A549 (cell line): ENCODE results near the gene CA10. TPM values are rescaled to one million over a fixed set of nuclear protein-coding genes. Genes with fewer than 3 reads are reported as not detected.

Experiments
- ATAC-seq, 2 experiments: fragments of 200-7000 bp in 1 of 2; fragments of >200 bp in 1 of 2; cut with Nextera tagmentation in 1 of 2; cut with Tn5 transposase in 1 of 2; 3 replicates each; pipeline versions ENCODE4 v1.8.0 to v1.9.1; 2018 to 2020; ENCODE audit warnings: mild to moderate bottlenecking in 1 of 2, moderate library complexity in 1 of 2
- CTCF ChIA-PET: fragments of 300-600 bp; sonication (Branson Sonifier 250); formaldehyde crosslinking; extraction: SDS; loops from one replicate; lab custom pipeline; 2021; ENCODE audit warnings: antibody characterized with exemption, inconsistent platforms; lab: Yijun Ruan, JAX
- POLR2A ChIA-PET: fragments of 350-600 bp; formaldehyde crosslinking; extraction: SDS; loops from one replicate; lab custom pipeline; 2021; ENCODE audit warnings: antibody characterized with exemption, inconsistent platforms; lab: Yijun Ruan, JAX
- DNase-seq, 2 experiments: peaks; one replicate each; pipeline versions ENCODE4 v3.0.0 to v3.0.0-alpha.2; 2011 to 2016; ENCODE audit warnings: low read depth in 1 of 2, low spot score in 1 of 2
- FAIRE-seq: peaks from 2 replicates; lab custom pipeline; 2011; peaks lifted over from hg19 to GRCh38; lab: Jason Lieb, UNC
- H3K27ac ChIP-seq, 2 experiments: fragments of >200 bp; sonication (Bioruptor Twin); formaldehyde crosslinking; 3 replicates each; pipeline ENCODE4 v1.5.1; 2016 to 2017
- H3K4me1 ChIP-seq: fragments of >200 bp; sonication (Bioruptor Twin); formaldehyde crosslinking; 3 replicates; pipeline ENCODE4 v1.6.1; 2016
- H3K4me2 ChIP-seq: fragments of >200 bp; sonication (Bioruptor Twin); formaldehyde crosslinking; 3 replicates; pipeline ENCODE4 v1.6.1; 2016
- H3K4me3 ChIP-seq: fragments of >200 bp; sonication (Bioruptor Twin); formaldehyde crosslinking; 3 replicates; pipeline ENCODE4 v1.5.1; 2016
- H3K9me3 ChIP-seq: fragments of >200 bp; sonication (Bioruptor Twin); formaldehyde crosslinking; 3 replicates; pipeline ENCODE4 v1.6.1; 2016
- BHLHE40 ChIP-seq: IDR thresholded peaks from 2 replicates; pipeline ENCODE4 v1.6.1; 2012; ENCODE audit warnings: low read depth, low read length, inconsistent platforms
- CBX2 ChIP-seq: fragments of 200-600 bp; sonication (generic); IDR thresholded peaks from 2 replicates; pipeline ENCODE4 v1.6.1; 2016; ENCODE audit warnings: low read depth, mild to moderate bottlenecking, borderline replicate concordance
- CBX8 ChIP-seq: fragments of 200-600 bp; sonication (generic); IDR thresholded peaks from 2 replicates; pipeline ENCODE4 v1.6.1; 2016
- CEBPB ChIP-seq, 2 experiments: fragments of >200 bp in 1 of 2; sonication (Bioruptor Twin) in 1 of 2; formaldehyde crosslinking in 1 of 2; IDR thresholded peaks; 2 replicates each; pipeline ENCODE4 v1.6.1; 2012 to 2016
- CHD4 ChIP-seq: fragments of 200-600 bp; sonication (generic); IDR thresholded peaks from 2 replicates; pipeline ENCODE4 v1.6.1; 2016; ENCODE audit warnings: antibody characterized with exemption, mild to moderate bottlenecking, borderline replicate concordance
- EHF ChIP-seq: fragments of 250-450 bp; sonication (Bioruptor Pico); IDR thresholded peaks from 2 replicates; pipeline ENCODE4 v1.5.0; 2020; ENCODE audit warnings: mild to moderate bottlenecking
- EHMT2 ChIP-seq: fragments of 200-600 bp; sonication (generic); IDR thresholded peaks from 2 replicates; pipeline ENCODE4 v1.6.1; 2016; ENCODE audit warnings: antibody characterized with exemption, low read depth, mild to moderate bottlenecking, moderate library complexity
- FOSB ChIP-seq: fragments of 250-450 bp; sonication (Bioruptor Pico); IDR thresholded peaks from 2 replicates; pipeline ENCODE4 v1.5.0; 2020; ENCODE audit warnings: mild to moderate bottlenecking, moderate library complexity
- FOXS1 ChIP-seq: fragments of 250-450 bp; sonication (Bioruptor Pico); IDR thresholded peaks from 2 replicates; pipeline ENCODE4 v1.5.0; 2020; ENCODE audit warnings: mild to moderate bottlenecking, moderate library complexity
- HEYL ChIP-seq: fragments of 250-450 bp; sonication (Bioruptor Pico); IDR thresholded peaks from 2 replicates; pipeline ENCODE4 v1.8.0; 2021; ENCODE audit warnings: mild to moderate bottlenecking, moderate library complexity
- KDM5A ChIP-seq: fragments of 200-600 bp; sonication (generic); IDR thresholded peaks from 2 replicates; pipeline ENCODE4 v1.6.1; 2016; ENCODE audit warnings: antibody characterized with exemption, mild to moderate bottlenecking
- MAZ ChIP-seq: fragments of 150-350 bp; IDR thresholded peaks from 2 replicates; pipeline ENCODE4 v1.6.1; 2014; ENCODE audit warnings: antibody characterized with exemption, low read depth, low read length, borderline replicate concordance
- MYC ChIP-seq: IDR thresholded peaks from 2 replicates; pipeline ENCODE4 v1.6.1; 2012; ENCODE audit warnings: mild to moderate bottlenecking, inconsistent platforms, low read length, improper control_type of control experiment, borderline replicate concordance
- NFE2L2 ChIP-seq: fragments of 150-350 bp; conservative IDR thresholded peaks from 2 replicates; pipeline ENCODE4 v1.6.1; 2014; ENCODE audit warnings: low read length
- NPAS2 ChIP-seq: fragments of 250-450 bp; sonication (Bioruptor Pico); IDR thresholded peaks from 2 replicates; pipeline ENCODE4 v1.8.0; 2022; ENCODE audit warnings: mild to moderate bottlenecking, moderate library complexity, borderline replicate concordance
- NR3C1 ChIP-seq: fragments of >200 bp; sonication (Bioruptor Twin); formaldehyde crosslinking; IDR thresholded peaks from 3 replicates; pipeline ENCODE4 v1.6.1; 2017
- PHF8 ChIP-seq: fragments of 200-600 bp; sonication (generic); IDR thresholded peaks from 2 replicates; pipeline ENCODE4 v1.6.1; 2016; ENCODE audit warnings: low read depth, mild to moderate bottlenecking, antibody characterized with exemption, moderate library complexity, borderline replicate concordance
- POLR2A ChIP-seq: IDR thresholded peaks from 2 replicates; pipeline ENCODE4 v1.6.1; 2012; ENCODE audit warnings: mild to moderate bottlenecking, low read length
- RARB ChIP-seq: fragments of 250-450 bp; sonication (Bioruptor Pico); IDR thresholded peaks from 2 replicates; pipeline ENCODE4 v1.8.0; 2021; ENCODE audit warnings: mild to moderate bottlenecking, moderate library complexity
- RCOR1 ChIP-seq: fragments of 150-350 bp; IDR thresholded peaks from 2 replicates; pipeline ENCODE4 v1.6.1; 2014; ENCODE audit warnings: antibody characterized with exemption, low read length, low read depth
- RNF2 ChIP-seq: fragments of 200-600 bp; sonication (generic); IDR thresholded peaks from 2 replicates; pipeline ENCODE4 v1.6.1; 2016; ENCODE audit warnings: low read depth, mild to moderate bottlenecking, antibody characterized with exemption, moderate library complexity, borderline replicate concordance
- SMC3 ChIP-seq: fragments of >200 bp; sonication (Bioruptor Twin); formaldehyde crosslinking; IDR thresholded peaks from 3 replicates; pipeline ENCODE4 v1.6.1; 2018; ENCODE audit warnings: inconsistent platforms
- ZSCAN20 ChIP-seq: fragments of 250-450 bp; sonication (Bioruptor Pico); IDR thresholded peaks from 2 replicates; pipeline ENCODE4 v1.8.0; 2022; ENCODE audit warnings: mild to moderate bottlenecking, moderate library complexity
- WGBS: methylation state at CpG from one replicate; pipeline ENCODE4 v1.1.6; 2017; ENCODE audit errors: missing lambda C conversion rate; 5-methylcytosine and 5-hydroxymethylcytosine counted together
- polyA plus RNA-seq, 4 experiments: library from polyadenylated mRNA; depleted of rRNA in 3 of 4; stranded (reverse); fragments of >200 nt; fragmentation: RNase III in 1 of 4; extraction: RNeasy Plus Mini Kit Qiagen cat#74134 plus additional on column Dnase treatment in 1 of 4; gene quantifications; 2 replicates in 3 of 4; 3 replicates in 1 of 4; pipeline ENCODE4 v1.2.3, GENCODE V29; 2011 to 2017
- TF ChIP-seq, protein P1 (sequence below): fragments of 250-450 bp; sonication (Bioruptor Pico); IDR thresholded peaks from 2 replicates; pipeline ENCODE4 v1.5.0; 2021; ENCODE audit warnings: mild to moderate bottlenecking, moderate library complexity, borderline replicate concordance
- TF ChIP-seq, protein P2 (sequence below): fragments of >200 bp; sonication (Bioruptor Twin); formaldehyde crosslinking; IDR thresholded peaks from 3 replicates; pipeline ENCODE4 v1.5.1; 2016
- TF ChIP-seq, protein P3 (sequence below): fragments of >200 bp; sonication (Bioruptor Twin); formaldehyde crosslinking; IDR thresholded peaks from 3 replicates; pipeline ENCODE4 v1.6.1; 2016
- TF ChIP-seq, protein P4 (sequence below): IDR thresholded peaks from 2 replicates; pipeline ENCODE4 v1.6.1; 2012
- TF ChIP-seq, protein P5 (sequence below): fragments of 150-350 bp; IDR thresholded peaks from 2 replicates; pipeline ENCODE4 v1.6.1; 2014; ENCODE audit warnings: low read depth, mild to moderate bottlenecking, low read length
- TF ChIP-seq, protein P6 (sequence below): IDR thresholded peaks from 2 replicates; pipeline ENCODE4 v1.6.1; 2012

Gene CA10
- polyA plus RNA-seq, 2 of the 4 experiments (the other 2 are of a cell fraction) = not detected

DNA sequence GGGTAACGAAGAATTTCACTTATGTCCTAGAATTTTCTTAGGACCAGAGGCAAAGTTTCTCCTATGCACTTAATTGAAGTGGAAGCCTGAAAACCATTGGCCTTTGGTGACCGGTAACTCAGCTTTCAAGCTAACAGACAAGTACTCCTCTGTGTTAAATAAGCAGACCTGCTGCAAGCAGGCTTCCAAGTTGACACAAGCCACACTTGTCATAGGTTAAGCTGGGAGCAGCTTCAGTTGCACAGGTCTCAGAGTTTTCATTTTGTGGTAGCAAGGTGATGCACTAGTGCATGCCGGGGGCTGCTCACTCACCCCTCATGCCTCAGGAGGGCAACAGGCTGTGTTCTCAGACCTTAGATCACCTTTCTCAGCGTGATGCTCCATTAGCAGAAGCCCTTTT lies 498.2 kb downstream of the CA10 start:
- ATAC-seq (no peak), FAIRE-seq (no peak), DNase-seq (no peak)
- POLR2A ChIA-PET = no interaction called here
- CTCF ChIA-PET = no interaction called here
- WGBS = 3% methylated on average over 4 of the region's 4 CpGs
- TF ChIP-seq CBX8 = no peak
- no peak for TF ChIP-seq NPAS2 (CRISPR knock-in tag)
- TF ChIP-seq MYC = no peak
- TF ChIP-seq RNF2 = no peak
- TF ChIP-seq, protein P1, sequence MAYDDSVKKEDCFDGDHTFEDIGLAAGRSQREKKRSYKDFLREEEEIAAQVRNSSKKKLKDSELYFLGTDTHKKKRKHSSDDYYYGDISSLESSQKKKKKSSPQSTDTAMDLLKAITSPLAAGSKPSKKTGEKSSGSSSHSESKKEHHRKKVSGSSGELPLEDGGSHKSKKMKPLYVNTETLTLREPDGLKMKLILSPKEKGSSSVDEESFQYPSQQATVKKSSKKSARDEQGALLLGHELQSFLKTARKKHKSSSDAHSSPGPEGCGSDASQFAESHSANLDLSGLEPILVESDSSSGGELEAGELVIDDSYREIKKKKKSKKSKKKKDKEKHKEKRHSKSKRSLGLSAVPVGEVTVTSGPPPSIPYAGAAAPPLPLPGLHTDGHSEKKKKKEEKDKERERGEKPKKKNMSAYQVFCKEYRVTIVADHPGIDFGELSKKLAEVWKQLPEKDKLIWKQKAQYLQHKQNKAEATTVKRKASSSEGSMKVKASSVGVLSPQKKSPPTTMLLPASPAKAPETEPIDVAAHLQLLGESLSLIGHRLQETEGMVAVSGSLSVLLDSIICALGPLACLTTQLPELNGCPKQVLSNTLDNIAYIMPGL (CRISPR knock-in tag) = no peak
- no peak for TF ChIP-seq FOSB (CRISPR knock-in tag)
- no peak for TF ChIP-seq NFE2L2
- TF ChIP-seq MAZ = no peak
- TF ChIP-seq CBX2 = no peak
- no peak for TF ChIP-seq POLR2A
- TF ChIP-seq, protein P2, sequence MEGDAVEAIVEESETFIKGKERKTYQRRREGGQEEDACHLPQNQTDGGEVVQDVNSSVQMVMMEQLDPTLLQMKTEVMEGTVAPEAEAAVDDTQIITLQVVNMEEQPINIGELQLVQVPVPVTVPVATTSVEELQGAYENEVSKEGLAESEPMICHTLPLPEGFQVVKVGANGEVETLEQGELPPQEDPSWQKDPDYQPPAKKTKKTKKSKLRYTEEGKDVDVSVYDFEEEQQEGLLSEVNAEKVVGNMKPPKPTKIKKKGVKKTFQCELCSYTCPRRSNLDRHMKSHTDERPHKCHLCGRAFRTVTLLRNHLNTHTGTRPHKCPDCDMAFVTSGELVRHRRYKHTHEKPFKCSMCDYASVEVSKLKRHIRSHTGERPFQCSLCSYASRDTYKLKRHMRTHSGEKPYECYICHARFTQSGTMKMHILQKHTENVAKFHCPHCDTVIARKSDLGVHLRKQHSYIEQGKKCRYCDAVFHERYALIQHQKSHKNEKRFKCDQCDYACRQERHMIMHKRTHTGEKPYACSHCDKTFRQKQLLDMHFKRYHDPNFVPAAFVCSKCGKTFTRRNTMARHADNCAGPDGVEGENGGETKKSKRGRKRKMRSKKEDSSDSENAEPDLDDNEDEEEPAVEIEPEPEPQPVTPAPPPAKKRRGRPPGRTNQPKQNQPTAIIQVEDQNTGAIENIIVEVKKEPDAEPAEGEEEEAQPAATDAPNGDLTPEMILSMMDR = no peak
- TF ChIP-seq, protein P3, sequence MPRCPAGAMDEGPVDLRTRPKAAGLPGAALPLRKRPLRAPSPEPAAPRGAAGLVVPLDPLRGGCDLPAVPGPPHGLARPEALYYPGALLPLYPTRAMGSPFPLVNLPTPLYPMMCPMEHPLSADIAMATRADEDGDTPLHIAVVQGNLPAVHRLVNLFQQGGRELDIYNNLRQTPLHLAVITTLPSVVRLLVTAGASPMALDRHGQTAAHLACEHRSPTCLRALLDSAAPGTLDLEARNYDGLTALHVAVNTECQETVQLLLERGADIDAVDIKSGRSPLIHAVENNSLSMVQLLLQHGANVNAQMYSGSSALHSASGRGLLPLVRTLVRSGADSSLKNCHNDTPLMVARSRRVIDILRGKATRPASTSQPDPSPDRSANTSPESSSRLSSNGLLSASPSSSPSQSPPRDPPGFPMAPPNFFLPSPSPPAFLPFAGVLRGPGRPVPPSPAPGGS = no peak
- TF ChIP-seq, protein P4, sequence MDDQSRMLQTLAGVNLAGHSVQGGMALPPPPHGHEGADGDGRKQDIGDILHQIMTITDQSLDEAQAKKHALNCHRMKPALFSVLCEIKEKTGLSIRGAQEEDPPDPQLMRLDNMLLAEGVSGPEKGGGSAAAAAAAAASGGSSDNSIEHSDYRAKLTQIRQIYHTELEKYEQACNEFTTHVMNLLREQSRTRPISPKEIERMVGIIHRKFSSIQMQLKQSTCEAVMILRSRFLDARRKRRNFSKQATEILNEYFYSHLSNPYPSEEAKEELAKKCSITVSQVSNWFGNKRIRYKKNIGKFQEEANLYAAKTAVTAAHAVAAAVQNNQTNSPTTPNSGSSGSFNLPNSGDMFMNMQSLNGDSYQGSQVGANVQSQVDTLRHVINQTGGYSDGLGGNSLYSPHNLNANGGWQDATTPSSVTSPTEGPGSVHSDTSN = no peak
- no peak for TF ChIP-seq EHF (CRISPR knock-in tag)
- TF ChIP-seq CEBPB (IDR thresholded peaks at IDR 0.05) = no peak
- no peak for TF ChIP-seq BHLHE40
- TF ChIP-seq, protein P5, sequence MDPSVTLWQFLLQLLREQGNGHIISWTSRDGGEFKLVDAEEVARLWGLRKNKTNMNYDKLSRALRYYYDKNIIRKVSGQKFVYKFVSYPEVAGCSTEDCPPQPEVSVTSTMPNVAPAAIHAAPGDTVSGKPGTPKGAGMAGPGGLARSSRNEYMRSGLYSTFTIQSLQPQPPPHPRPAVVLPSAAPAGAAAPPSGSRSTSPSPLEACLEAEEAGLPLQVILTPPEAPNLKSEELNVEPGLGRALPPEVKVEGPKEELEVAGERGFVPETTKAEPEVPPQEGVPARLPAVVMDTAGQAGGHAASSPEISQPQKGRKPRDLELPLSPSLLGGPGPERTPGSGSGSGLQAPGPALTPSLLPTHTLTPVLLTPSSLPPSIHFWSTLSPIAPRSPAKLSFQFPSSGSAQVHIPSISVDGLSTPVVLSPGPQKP = no peak
- no peak for TF ChIP-seq HEYL (CRISPR knock-in tag)
- TF ChIP-seq ZSCAN20 (CRISPR knock-in tag) = no peak
- H3K4me1 ChIP-seq = no peaks in the 10 kb centered on the region
- no peak overlapping the region for H3K4me3 ChIP-seq
- no peaks in the 10 kb centered on the region for H3K9me3 ChIP-seq
- no peak overlapping the region for H3K4me2 ChIP-seq
- no peak overlapping the region for H3K27ac ChIP-seq

DNA sequence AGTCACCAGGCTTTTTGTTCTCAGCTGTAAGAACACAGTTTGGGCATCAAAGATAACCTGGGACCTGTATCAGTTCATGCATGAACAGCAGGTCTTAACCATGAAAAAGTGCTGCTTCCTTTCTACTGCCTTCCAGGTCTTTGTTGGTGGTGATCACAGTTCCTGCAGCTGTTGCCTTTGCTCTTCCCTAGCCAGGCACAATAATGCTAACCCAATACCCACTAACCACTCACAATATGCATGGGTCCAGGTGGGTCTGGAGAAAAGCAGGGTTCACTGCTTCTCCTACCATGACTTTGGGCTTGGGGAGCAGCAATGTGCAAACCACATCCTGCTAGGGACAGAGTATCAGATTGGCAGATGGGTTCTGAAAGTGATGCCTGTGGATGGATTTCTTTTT lies 501.3 kb downstream of the CA10 start:
- ATAC-seq (no peak), FAIRE-seq (no peak), DNase-seq (no peak)
- no peaks in the 10 kb centered on the region for H3K4me1 ChIP-seq
- CTCF ChIA-PET = no interaction called here
- no peaks in the 10 kb centered on the region for H3K9me3 ChIP-seq
- no peak overlapping the region for H3K4me3 ChIP-seq
- no peak overlapping the region for H3K4me2 ChIP-seq
- POLR2A ChIA-PET = no interaction called here
- H3K27ac ChIP-seq = no peak overlapping the region
- TF ChIP-seq, protein P6, sequence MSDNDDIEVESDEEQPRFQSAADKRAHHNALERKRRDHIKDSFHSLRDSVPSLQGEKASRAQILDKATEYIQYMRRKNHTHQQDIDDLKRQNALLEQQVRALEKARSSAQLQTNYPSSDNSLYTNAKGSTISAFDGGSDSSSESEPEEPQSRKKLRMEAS = no peak
- TF ChIP-seq KDM5A (no peak), HEYL (CRISPR knock-in tag) (no peak), RCOR1 (no peak), ZSCAN20 (CRISPR knock-in tag) (no peak), CHD4 (no peak), NR3C1 (no peak), SMC3 (no peak), EHMT2 (no peak), PHF8 (no peak), FOXS1 (CRISPR knock-in tag) (no peak), RARB (CRISPR knock-in tag) (no peak)
- TF ChIP-seq, protein P3 = no peak
- TF ChIP-seq, protein P2 = no peak
